NCI-H2196 (cell line): ENCODE results near the gene PHOX2A.
A peak's percentile ranks its signal among the peaks of the same experiment; 100 is the strongest.
"Not testable (repeated sequence)": the region's sequence is repeated elsewhere in the genome, so short reads cannot be mapped to it uniquely, and the experiment has no call there.

Experiments used
- DNase-seq: peaks from one replicate; lab custom pipeline; 2025; ENCODE audit not compliant: unreplicated experiment; lab: John Stamatoyannopoulos, UW

The PHOX2A gene

GRCh38 chr11:72223615-72224563 is 20.1 kb downstream of the PHOX2A start:
- DNase-seq = peak; percentile 91

- DNase-seq = peak; percentile 92
Observed at GRCh38 chr11:72222907-72223614, 20.9 kb downstream of the PHOX2A start.

GRCh38 chr11:72222106-72222891 is 21.7 kb downstream of the PHOX2A start:
- no peak for DNase-seq

GRCh38 chr11:72221386-72222075 is 22.4 kb downstream of the PHOX2A start:
- no peak for DNase-seq

- no peak for DNase-seq
Observed at GRCh38 chr11:72220696-72221363, 23.1 kb downstream of the PHOX2A start.

GRCh38 chr11:72218251-72218745 is 25.7 kb downstream of the PHOX2A start:
- no peak for DNase-seq

- no peak for DNase-seq
Observed at GRCh38 chr11:72217841-72218240, 26.1 kb downstream of the PHOX2A start.

GRCh38 chr11:72216638-72217037 is 27.3 kb downstream of the PHOX2A start, which contains the start of gene FOLR2:
Gene FOLR2, plus strand, starts transcription at chr11:72216794. Its CDS starts 1,791 bp downstream, at chr11:72218585.
- DNase-seq = no peak

- DNase-seq = no peak
Observed at GRCh38 chr11:72209101-72209500, 34.9 kb downstream of the PHOX2A start.

GRCh38 chr11:72208281-72208680 is 35.7 kb downstream of the PHOX2A start:
- no peak for DNase-seq

- not testable (repeated sequence) for DNase-seq
Observed at GRCh38 chr11:72206794-72207193, 37.2 kb downstream of the PHOX2A start.

GRCh38 chr11:72204886-72205285 is 39.1 kb downstream of the PHOX2A start:
- DNase-seq = no peak

GRCh38 chr11:72203163-72203562 is 40.8 kb downstream of the PHOX2A start:
- no peak for DNase-seq

GRCh38 chr11:72202571-72202970 is 41.4 kb downstream of the PHOX2A start:
- no peak for DNase-seq

- not testable (repeated sequence) for DNase-seq
Observed at GRCh38 chr11:72201445-72201844, 42.5 kb downstream of the PHOX2A start.

- DNase-seq = no peak
Observed at GRCh38 chr11:72195518-72196270, 48.3 kb downstream of the PHOX2A start.

- no peak for DNase-seq
Observed at GRCh38 chr11:72191961-72192381, 52.0 kb downstream of the PHOX2A start, which contains the start of gene FOLR1. Gene FOLR1, plus strand, starts transcription at chr11:72192140. Its CDS starts 34 bp downstream, at chr11:72192174.

GRCh38 chr11:72190631-72191071 is 53.3 kb downstream of the PHOX2A start:
- no peak for DNase-seq
